GM19328 (cell line): Measurements from ENCODE around the gene TBX5.

Experiments
- ATAC-seq: cut with Tn5 transposase; IDR thresholded peaks from one replicate; pipeline ENCODE4 v1.9.1; 2021; ENCODE audit warnings: mild to moderate bottlenecking, moderate library complexity; ENCODE audit not compliant: unreplicated experiment

The TBX5 gene

DNA sequence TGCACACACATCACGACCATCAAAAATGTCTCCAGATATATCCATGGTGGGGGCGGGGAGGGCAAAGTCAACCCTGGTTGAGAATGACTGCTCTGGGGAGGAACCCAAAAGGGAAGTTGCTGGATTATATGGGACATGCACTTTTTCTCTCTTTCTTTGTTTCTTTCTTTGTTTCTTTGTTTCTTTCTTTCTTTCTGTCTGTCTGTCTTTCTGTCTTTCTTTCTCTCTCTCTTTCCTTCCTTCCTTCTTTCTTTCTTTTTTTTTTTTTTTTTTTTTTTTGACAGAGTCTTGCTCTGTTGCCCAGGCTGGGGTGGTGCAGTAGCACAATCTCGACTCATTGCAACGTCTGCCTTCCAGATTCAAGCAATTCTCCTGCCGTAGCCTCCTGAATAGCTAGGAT lies 71.5 kb downstream of the TBX5 start:
- no peak for ATAC-seq

DNA sequence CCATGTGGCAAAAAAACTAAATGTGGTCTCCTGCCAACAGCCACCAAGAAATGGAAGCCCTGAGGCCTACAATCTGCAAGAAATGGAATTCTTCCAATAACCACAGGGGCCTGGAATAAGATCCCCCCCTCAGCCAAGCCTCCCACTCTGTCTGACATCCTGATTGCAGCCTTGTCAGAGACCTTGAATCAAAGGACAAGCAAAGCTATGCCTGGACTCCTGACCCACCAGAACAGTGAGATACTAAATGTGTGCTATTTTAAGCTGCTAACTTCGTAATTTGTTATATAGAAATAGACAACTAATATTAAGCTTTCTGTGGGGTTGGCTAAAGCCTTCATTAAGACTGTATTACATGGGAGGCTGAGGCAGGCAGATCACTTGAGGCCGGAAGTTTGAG lies 77.7 kb downstream of the TBX5 start:
- no peak for ATAC-seq

DNA sequence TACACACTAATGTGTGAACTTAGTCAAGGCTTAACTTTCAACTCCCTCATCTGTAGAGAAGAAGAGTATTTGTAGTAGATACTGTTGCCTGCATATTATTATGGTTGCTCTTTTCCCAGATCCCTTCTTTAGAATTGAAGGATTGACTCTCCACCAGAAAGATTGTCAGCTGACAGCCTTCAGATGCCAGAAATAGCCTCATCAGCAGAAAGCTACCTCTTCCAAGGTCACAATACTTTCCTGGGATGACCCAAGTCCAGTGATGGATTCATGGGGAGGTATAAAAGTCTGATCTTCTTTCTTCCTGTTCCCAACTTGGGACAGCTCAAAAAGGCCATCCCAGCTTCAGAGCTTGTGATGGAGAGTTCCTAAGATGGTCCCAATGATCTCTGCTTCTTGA lies 78.2 kb downstream of the TBX5 start:
- ATAC-seq, result no peak

DNA sequence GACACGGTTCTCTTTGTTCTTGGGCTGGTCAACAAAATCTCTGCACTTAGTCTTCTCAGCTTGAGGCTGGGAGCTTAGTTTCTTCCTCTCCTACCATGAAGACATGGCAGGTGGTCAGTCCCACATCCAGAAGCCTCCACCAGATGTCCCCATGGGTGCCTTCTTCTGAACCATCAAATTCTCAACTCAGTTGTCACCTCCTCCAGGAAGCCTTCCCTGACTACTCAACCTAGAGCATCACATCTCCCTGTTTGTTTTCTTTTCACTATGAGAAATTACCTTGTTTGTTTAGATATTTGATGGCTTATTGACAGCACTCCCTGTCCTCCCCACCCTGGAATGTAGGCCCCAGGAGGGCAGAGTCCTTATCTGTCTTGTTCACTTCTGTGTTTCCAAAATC lies 84.4 kb downstream of the TBX5 start:
- ATAC-seq, result no peak

DNA sequence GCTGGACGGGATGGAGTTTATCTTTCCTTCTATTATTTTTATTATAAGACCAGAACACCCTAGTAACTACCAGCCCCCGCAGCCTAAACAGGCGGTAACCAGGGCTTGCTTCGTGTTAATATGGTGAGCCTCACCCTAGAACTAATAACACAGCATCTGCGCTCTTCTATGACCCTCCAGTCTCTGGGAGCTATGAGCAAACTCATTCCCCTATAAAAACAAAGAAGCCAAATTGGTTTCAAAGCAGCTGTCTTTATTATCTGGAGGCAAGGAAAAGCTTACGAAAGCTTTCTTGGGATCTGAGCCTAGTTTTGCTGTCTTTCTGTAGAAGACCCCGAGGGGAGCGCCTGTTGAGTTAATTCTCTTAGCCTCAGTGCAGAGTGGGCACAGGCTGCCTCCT lies 85.0 kb downstream of the TBX5 start:
- ATAC-seq, result no peak

DNA sequence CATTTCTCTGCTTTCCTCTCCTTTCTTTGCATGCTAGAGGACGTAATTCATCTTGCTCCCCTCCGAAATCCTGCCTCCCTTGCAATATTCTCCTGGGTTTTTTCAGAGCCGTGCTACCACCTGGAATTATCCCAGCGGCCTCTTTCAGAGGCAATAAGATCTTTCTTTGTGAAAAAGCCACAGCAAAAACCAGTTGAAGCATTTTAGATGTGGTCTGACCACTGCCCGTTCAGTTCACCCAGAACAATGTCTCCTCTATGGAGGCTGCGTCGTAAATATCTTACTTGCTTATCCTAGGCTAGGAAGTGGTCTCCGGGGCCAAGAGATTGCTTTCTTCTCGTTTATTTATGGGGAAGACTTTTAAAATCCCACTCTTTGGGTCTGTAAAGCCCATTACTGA lies 85.8 kb downstream of the TBX5 start:
- no peak for ATAC-seq

DNA sequence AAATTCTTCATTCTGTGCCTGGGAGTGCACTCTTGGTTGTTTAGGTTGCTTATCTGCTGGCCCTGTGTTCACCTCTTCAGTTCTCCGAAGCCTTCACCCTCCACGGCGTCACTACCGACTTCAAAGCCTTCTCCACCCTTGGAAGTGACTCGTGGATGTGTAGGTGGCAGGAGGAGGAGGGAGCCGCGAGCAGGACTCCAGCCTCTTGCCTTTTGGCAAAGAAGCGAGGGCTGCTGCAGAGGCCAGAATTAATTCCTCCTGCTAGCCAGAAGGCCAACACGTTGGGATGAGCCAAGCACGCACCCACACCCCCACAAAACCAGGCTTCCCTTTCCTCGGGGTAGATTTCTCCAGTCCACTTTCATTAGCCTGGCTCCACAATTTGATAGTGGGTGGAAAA lies 86.5 kb downstream of the TBX5 start:
- no peak for ATAC-seq

DNA sequence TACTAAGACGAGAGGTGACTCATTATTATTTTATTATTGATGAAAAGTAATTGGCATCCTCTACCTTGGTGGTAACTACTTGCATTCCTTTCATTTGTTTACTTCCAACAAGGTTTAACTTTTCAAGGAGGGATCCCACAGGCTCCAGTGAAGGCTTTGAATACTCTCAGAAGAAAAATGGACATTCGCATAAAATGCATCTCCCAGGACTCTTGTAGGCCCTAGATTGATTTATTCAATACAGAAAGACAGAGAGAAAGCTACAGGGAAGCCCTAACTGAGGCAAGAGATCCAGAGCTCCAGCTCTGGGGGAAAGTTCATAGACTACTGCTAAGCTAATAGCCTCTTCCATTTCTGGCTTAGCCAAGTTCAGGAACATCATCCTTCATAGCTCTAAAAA lies 87.0 kb downstream of the TBX5 start:
- ATAC-seq, result no peak

DNA sequence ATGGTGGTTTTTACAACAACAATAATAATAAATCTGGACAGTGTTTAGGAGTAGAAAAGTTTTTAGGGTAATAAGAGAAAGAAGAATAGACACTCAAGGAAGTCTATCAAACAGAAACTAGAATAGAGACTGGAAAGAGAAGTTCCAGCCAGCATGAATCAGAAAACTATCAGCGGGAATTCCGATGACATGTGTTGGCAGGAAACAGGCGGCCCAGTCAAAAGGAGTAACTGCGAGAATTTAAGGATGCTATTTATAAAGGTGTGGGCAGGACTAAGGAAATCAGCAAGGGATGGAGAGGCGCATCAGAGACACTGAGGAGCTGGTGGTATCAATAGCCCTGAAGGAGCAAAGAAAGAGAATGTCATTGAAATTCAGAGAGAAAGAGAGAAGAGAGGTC lies 89.9 kb downstream of the TBX5 start:
- no peak for ATAC-seq

DNA sequence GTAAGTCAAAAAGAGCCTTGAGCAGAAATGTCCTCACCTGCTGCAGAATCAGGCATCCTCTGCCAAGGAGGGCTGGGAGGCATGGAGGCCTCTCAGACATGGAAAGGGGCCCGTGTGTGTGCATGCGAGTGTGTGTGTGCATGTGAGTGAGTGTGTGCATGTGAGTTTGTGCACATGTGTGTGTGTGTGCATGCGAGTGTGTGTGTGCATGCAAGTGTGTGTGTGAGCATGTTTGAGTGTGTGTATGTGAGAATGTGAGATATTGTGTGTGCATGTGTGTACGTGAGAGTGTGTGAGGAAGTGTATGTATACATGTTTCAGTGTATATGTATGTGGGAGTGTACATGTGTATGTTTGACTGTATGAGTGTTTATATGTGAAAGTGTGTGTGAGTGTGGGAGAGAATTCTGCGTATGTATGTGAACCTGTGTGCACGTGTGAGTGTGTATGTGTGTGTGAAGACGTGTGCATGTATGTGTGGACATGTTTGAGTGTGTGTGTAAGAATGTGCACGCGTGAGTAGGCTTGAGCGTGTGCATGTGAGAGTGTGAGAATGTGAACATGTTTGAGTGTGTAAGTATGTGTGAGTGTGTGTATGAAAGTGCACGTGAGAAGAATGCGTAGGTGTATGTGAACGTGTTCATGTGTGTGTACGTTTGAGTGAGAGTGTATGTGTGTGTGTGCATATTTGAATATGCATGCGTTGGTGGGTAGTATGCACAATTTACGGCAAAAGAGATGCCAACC lies 90.8 kb downstream of the TBX5 start:
- no peak for ATAC-seq

DNA sequence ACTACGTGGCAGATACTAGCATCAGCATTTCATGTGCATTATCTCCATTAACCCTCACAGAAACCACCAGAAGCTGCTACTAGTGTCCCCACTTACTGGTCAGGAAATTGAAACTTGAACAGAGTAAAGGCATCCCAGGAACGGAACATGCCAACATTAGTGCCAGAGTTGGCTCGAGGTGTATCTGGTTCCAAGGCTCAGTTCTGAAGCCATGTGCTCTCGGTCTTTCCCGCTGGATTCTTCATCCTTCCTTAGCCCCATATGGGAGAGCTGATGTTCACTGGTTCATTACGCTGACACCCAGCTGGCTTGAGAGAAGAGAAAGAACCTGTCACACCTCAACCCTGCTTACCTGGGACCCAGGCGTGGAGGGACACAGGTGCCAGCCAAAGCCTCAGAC lies 91.5 kb downstream of the TBX5 start:
- no peak for ATAC-seq

DNA sequence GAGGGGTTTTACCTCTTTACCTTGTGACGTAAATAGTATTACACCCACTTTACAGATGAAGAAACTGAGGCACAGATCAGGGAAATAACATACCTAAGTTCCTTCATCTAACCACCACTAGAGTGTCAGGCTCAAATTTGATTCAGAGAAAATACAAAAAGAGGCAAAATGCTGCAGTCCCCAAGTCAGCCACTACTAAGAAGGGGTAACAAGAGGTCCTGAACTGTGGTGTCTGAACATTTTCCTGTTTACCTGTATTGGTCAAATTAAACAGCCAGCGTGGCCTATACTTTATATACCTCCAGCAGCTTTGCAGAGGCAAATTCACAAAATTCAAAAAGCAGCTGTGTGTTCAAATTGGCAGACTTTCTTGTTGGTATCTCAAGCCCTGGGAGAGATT lies 92.0 kb downstream of the TBX5 start:
- ATAC-seq, result no peak

DNA sequence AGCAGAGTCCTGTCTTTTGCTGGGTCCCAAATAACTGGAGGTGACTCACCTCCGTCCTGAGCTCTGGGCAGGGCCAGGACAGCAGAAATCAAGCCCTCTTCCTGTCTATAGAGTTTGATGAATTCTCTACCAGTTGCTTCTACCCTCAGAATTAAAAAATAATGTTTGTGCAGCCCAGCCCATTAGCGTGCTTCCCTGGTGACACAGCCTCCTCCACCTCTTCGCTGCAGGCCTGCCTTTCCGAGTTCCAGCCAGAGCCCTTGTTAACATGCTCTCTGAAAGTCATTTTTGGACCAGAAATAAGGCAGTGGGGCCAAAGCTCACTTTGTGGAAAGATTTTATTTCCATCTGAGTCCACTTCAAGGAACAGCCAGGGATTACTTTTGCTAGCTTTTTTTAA lies 94.0 kb downstream of the TBX5 start:
- no peak for ATAC-seq

DNA sequence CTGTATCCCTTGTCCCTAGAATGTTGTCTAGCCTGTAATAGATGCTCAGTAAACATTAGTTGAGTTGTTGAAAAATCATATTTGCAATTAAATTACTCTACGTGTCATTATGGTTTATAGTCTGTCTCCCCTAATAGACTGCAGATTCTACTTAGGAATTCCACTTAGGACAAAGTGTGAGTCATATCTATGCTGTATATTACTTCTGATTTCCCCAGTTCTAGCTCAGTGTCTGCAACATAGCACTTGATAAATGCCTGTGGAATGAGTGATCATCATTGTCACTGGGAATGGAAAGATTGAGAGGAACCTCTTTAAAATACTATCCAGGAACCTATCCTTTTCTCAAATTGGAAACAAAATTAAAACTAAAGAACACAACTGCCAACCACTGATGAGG lies 99.3 kb downstream of the TBX5 start:
- no peak for ATAC-seq

DNA sequence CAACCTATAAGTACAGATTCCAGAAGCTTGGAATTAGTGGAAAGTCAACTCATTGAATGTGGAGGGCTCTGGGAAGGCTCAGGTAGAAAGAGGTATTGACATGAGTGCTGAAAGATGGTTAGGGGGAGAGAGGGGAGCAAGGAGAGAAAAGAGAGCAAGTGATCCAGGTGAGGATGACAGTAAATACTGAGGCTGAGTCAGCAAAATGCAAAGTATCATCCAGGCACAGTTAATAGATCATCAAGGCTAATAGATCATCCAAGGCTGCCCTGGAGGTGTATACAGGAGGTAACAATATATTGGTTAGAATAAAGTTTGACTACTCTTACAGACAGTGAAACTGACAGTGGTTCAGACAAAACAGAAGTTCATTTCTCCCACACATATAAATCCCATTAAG lies 100.5 kb downstream of the TBX5 start:
- no peak for ATAC-seq
